Measurements from ENCODE around the gene POLE. TPM values are rescaled to one million over a fixed set of nuclear protein-coding genes. Genes with fewer than 3 reads are reported as not detected.

The POLE gene
- total RNA-seq, 1 donor from 2014 or later: 10.5 TPM

DNA sequence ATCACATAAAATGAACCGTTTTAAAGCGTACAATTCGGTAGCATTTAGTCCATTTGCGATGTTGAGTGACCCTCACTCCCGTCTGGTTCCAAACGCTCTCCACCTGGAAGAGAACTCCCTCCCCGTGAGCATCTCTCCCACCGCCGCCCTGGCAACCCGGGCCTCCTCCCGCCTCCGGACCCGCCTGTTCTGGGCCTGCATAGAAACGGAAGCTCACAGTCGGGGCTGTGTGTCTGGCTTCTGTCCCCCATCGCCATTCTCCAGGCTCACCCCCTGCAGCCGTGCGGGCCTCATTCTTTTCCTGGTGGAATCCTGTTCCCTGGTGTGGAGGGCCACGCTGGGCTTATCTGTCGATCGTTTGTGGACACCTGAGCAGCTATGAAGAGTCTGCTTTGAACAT, 94.1 kb downstream of the POLE start:
- FAIRE-seq: no peak
- TF ChIP-seq, protein P1, sequence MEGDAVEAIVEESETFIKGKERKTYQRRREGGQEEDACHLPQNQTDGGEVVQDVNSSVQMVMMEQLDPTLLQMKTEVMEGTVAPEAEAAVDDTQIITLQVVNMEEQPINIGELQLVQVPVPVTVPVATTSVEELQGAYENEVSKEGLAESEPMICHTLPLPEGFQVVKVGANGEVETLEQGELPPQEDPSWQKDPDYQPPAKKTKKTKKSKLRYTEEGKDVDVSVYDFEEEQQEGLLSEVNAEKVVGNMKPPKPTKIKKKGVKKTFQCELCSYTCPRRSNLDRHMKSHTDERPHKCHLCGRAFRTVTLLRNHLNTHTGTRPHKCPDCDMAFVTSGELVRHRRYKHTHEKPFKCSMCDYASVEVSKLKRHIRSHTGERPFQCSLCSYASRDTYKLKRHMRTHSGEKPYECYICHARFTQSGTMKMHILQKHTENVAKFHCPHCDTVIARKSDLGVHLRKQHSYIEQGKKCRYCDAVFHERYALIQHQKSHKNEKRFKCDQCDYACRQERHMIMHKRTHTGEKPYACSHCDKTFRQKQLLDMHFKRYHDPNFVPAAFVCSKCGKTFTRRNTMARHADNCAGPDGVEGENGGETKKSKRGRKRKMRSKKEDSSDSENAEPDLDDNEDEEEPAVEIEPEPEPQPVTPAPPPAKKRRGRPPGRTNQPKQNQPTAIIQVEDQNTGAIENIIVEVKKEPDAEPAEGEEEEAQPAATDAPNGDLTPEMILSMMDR (IDR thresholded peaks at IDR 0.05; ENCODE audit: insufficient read depth, low read length, severe bottlenecking): no peak
- Histone ChIP-seq H3K27me3 (ENCODE audit: control insufficient read depth, insufficient read depth, low read length) (no peaks in the 10 kb centered on the region), H3K4me3 (ENCODE audit: low read depth, low read length) (no peak overlapping the region), H3K36me3 (ENCODE audit: control insufficient read depth, insufficient read depth, low read length) (no peaks in the 10 kb centered on the region)
- DNase-seq (ENCODE audit: low read depth): no peak

GRCh38 chr12:132592282-132592970, 94.7 kb downstream of the POLE start:
- TF ChIP-seq, protein P1 (IDR thresholded peaks at IDR 0.05; ENCODE audit: insufficient read depth, low read length, severe bottlenecking): no peak
- no peak for FAIRE-seq
- Histone ChIP-seq H3K27me3 (ENCODE audit: control insufficient read depth, insufficient read depth, low read length) (peaks cover 1% of the 10 kb centered on the region), H3K4me3 (ENCODE audit: low read depth, low read length) (no peak overlapping the region), H3K36me3 (ENCODE audit: control insufficient read depth, insufficient read depth, low read length) (no peaks in the 10 kb centered on the region)
- DNase-seq (ENCODE audit: low read depth): no peak

GRCh38 chr12:132591107-132591935, 95.8 kb downstream of the POLE start:
- Histone ChIP-seq H3K4me3 (ENCODE audit: low read depth, low read length) (no peak overlapping the region), H3K36me3 (ENCODE audit: control insufficient read depth, insufficient read depth, low read length) (no peaks in the 10 kb centered on the region), H3K27me3 (ENCODE audit: control insufficient read depth, insufficient read depth, low read length) (peaks cover 1% of the 10 kb centered on the region)
- TF ChIP-seq, protein P1 (IDR thresholded peaks at IDR 0.05; ENCODE audit: insufficient read depth, low read length, severe bottlenecking): no peak
- no peak for DNase-seq (ENCODE audit: low read depth)
- no peak for FAIRE-seq

DNA sequence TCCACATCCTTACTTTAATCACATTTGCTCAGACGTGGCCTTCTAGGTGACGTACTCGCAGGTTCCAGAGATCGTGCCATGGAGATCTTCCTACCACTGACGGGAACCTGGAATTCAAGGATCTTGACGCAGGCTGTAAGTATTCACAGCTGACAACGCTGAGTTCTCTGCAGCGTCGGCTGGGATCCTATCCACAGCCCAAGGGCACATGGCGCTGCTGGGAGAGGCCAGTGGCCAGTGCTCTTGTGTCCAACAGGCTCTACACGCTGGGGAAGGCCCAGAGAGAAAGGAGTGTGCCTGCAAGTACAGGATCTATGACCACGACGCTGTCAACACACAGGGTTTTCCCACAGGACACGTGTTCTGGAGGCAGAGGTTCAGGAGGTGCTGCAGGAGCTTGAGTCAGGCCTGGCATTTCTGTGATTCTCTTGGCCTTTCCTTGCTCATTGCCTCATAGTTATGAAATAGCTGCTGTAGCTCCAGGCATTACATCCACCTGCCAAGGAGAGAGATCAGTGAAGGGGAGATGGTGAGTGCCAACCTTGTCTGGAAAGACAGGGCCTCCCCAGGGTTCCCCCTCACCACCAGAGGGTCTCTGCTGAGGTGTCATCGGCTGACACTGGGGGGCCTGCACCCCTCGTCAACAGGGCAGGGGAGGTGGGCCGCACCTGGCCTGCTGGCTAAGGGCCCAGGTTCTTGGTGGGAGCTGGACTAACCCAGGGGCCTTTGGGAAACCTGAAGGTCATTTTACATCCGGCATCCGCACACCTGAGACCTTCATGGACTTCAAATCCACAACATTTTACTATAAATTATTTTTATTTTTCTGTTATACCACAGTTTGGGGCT, 98.1 kb downstream of the POLE start:
- H3K27me3 ChIP-seq (ENCODE audit: control insufficient read depth, insufficient read depth, low read length): peaks cover 1% of the 10 kb centered on the region
- FAIRE-seq (no peak), DNase-seq (ENCODE audit: low read depth) (no peak)
- H3K4me3 ChIP-seq (ENCODE audit: low read depth, low read length): no peak overlapping the region
- H3K36me3 ChIP-seq (ENCODE audit: control insufficient read depth, insufficient read depth, low read length): no peaks in the 10 kb centered on the region
- TF ChIP-seq, protein P1 (IDR thresholded peaks at IDR 0.05; ENCODE audit: insufficient read depth, low read length, severe bottlenecking): no peak

DNA sequence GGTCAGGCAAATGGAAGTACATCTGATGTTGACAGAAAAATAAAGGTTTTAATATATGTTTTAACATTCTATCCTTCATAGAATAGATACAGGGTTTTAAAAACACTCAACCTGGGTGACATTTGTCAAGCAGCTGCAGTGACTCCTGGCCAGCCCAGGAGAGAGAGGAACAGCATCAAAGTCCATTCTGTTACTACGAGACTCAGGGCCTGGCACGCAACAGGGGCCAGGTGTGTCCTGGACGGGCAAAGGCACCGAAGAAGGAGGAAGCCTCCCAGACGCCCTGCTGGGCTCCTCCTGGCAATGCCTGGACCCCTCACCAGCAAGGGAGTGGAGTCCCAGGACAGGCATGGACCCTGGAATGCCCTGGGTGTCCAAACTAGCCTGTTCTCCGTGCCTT, 98.8 kb downstream of the POLE start:
- Histone ChIP-seq H3K36me3 (ENCODE audit: control insufficient read depth, insufficient read depth, low read length) (no peaks in the 10 kb centered on the region), H3K27me3 (ENCODE audit: control insufficient read depth, insufficient read depth, low read length) (peaks cover 1% of the 10 kb centered on the region), H3K4me3 (ENCODE audit: low read depth, low read length) (no peak overlapping the region)
- TF ChIP-seq, protein P1 (IDR thresholded peaks at IDR 0.05; ENCODE audit: insufficient read depth, low read length, severe bottlenecking): no peak
- FAIRE-seq: no peak
- no peak for DNase-seq (ENCODE audit: low read depth)

All from bronchial epithelial cell (primary cell).